Hepatocyte (in vitro differentiated cells): Measurements from ENCODE around the gene ZNF469. TPM values are rescaled to one million over a fixed set of nuclear protein-coding genes. Genes with fewer than 3 reads are reported as not detected.
"Not testable (repeated sequence)": the region's sequence is repeated elsewhere in the genome, so short reads cannot be mapped to it uniquely, and the experiment has no call there.

ENCODE experiments used
- DNase-seq: peaks from one replicate; pipeline ENCODE4 v3.0.0-alpha.2; 2016; ENCODE audit warnings: low spot score
- H2AFZ ChIP-seq: fragments of 200-600 bp; sonication (generic); 2 replicates; pipeline ENCODE4 v1.6.0; 2016; ENCODE audit warnings: antibody characterized with exemption, mild to moderate bottlenecking
- H3K27ac ChIP-seq: fragments of 200-600 bp; sonication (generic); 2 replicates; pipeline ENCODE4 v1.5.1; 2016; ENCODE audit warnings: mild to moderate bottlenecking
- H3K27me3 ChIP-seq: fragments of 200-600 bp; sonication (generic); 2 replicates; pipeline ENCODE4 v1.6.1; 2016
- H3K36me3 ChIP-seq: fragments of 200-600 bp; sonication (generic); replicated peaks from 2 replicates; pipeline ENCODE4 v1.5.1; 2016; ENCODE audit warnings: low read depth; ENCODE audit not compliant: insufficient read depth
- H3K4me1 ChIP-seq: fragments of 200-600 bp; sonication (generic); 2 replicates; pipeline ENCODE4 v1.5.1; 2016; ENCODE audit warnings: mild to moderate bottlenecking, moderate library complexity; ENCODE audit not compliant: insufficient read depth
- H3K4me2 ChIP-seq: fragments of 200-600 bp; sonication (generic); 2 replicates; pipeline ENCODE4 v1.6.0; 2016
- H3K4me3 ChIP-seq: fragments of 200-600 bp; sonication (generic); 2 replicates; pipeline ENCODE4 v1.5.1; 2016; ENCODE audit warnings: mild to moderate bottlenecking
- H3K79me2 ChIP-seq: fragments of 200-600 bp; sonication (generic); 2 replicates; pipeline ENCODE4 v1.6.0; 2017; ENCODE audit warnings: mild to moderate bottlenecking
- H3K9me2 ChIP-seq: fragments of 200-600 bp; sonication (generic); replicated peaks from 2 replicates; pipeline ENCODE4 v1.6.0; 2017; ENCODE audit warnings: mild to moderate bottlenecking; ENCODE audit not compliant: insufficient read depth
- H3K9me3 ChIP-seq: fragments of 200-600 bp; sonication (generic); 2 replicates; pipeline ENCODE4 v1.5.1; 2016; ENCODE audit warnings: low read depth, mild to moderate bottlenecking
- H4K20me1 ChIP-seq: fragments of 200-600 bp; sonication (generic); 2 replicates; pipeline ENCODE4 v1.6.0; 2016; ENCODE audit warnings: mild to moderate bottlenecking; ENCODE audit not compliant: insufficient read depth, poor library complexity, severe bottlenecking
- CTCF ChIP-seq: fragments of 200-600 bp; sonication (generic); IDR thresholded peaks from 2 replicates; pipeline ENCODE4 v1.5.1; 2016; ENCODE audit warnings: antibody characterized with exemption, mild to moderate bottlenecking; ENCODE audit not compliant: poor library complexity
- EZH2 ChIP-seq: fragments of 200-600 bp; sonication (generic); IDR thresholded peaks from 2 replicates; pipeline ENCODE4 v1.6.1; 2016; ENCODE audit warnings: antibody characterized with exemption, mild to moderate bottlenecking, borderline replicate concordance
- EZH2phosphoT487 ChIP-seq: fragments of 200-600 bp; sonication (generic); IDR thresholded peaks from one replicate; pipeline ENCODE4 v1.6.1; 2018; ENCODE audit warnings: antibody characterized with exemption, mild to moderate bottlenecking, low read depth, moderate library complexity; ENCODE audit not compliant: unreplicated experiment, severe bottlenecking
- WGBS: methylation state at CpG from one replicate; pipeline ENCODE4 v1.1.6; 2016; ENCODE audit warnings: low lambda C conversion rate; ENCODE audit errors: missing lambda C conversion rate; 5-methylcytosine and 5-hydroxymethylcytosine counted together
- polyA plus RNA-seq: library from polyadenylated mRNA; unstranded; fragments of >200 nt; fragmentation: Nextera tagmentation; extraction: Ambion mirVana; gene quantifications from 2 replicates; pipeline ENCODE4 v1.2.1, GENCODE V29; 2016
- total RNA-seq: library from RNA; depleted of rRNA; stranded (reverse); fragments of >200 nt; gene quantifications from 2 replicates; pipeline ENCODE4 v1.2.3, GENCODE V29; 2014

ZNF469 gene
- total and polyA plus RNA-seq, 2 experiments from 2014 or later: 1.0 to 1.3 TPM

- Histone ChIP-seq H3K4me1 (no peaks in the 10 kb centered on the region), H3K36me3 (no peaks in the 10 kb centered on the region), H3K27me3 (no peaks in the 10 kb centered on the region), H4K20me1 (no peaks in the 10 kb centered on the region), H3K4me2 (no peak overlapping the region), H3K79me2 (no peaks in the 10 kb centered on the region), H3K27ac (no peak overlapping the region), H2AFZ (no peak overlapping the region), H3K9me2 (no peaks in the 10 kb centered on the region), H3K9me3 (no peaks in the 10 kb centered on the region), H3K4me3 (no peak overlapping the region)
- no peak for DNase-seq
- 85% methylated on average over 20 of the region's 21 CpGs for WGBS
- TF ChIP-seq EZH2: no peak
- TF ChIP-seq CTCF: no peak
- TF ChIP-seq EZH2phosphoT487: no peak
These were observed 23.8 kb upstream of the ZNF469 start for GRCh38 chr16:88359008-88359407.

- H3K27me3 ChIP-seq, H4K20me1 ChIP-seq, H3K36me3 ChIP-seq, H3K4me1 ChIP-seq, H3K79me2 ChIP-seq, DNase-seq, H3K4me3 ChIP-seq, H3K4me2 ChIP-seq, H3K27ac ChIP-seq, H3K9me2 ChIP-seq, H2AFZ ChIP-seq, H3K9me3 ChIP-seq: not testable (repeated sequence)
- WGBS: 94% methylated on average over 9 of the region's 20 CpGs
These were observed 22.4 kb upstream of the ZNF469 start for GRCh38 chr16:88360401-88360800.

- Histone ChIP-seq H4K20me1 (no peaks in the 10 kb centered on the region), H3K4me2 (no peak overlapping the region), H3K27me3 (no peaks in the 10 kb centered on the region), H3K36me3 (no peaks in the 10 kb centered on the region), H3K79me2 (no peaks in the 10 kb centered on the region), H3K27ac (no peak overlapping the region), H3K9me3 (no peaks in the 10 kb centered on the region), H2AFZ (no peak overlapping the region), H3K4me1 (no peaks in the 10 kb centered on the region), H3K9me2 (no peaks in the 10 kb centered on the region), H3K4me3 (no peak overlapping the region)
- no peak for TF ChIP-seq EZH2phosphoT487
- no peak for TF ChIP-seq EZH2
- TF ChIP-seq CTCF: no peak
- WGBS: 77% methylated on average over 2 of the region's 2 CpGs
- DNase-seq: no peak
These were observed 21.8 kb upstream of the ZNF469 start for GRCh38 chr16:88360999-88361398.

- no peaks in the 10 kb centered on the region for H3K9me2 ChIP-seq
- no peak overlapping the region for H3K4me3 ChIP-seq
- H3K27ac ChIP-seq: no peak overlapping the region
- H3K4me1 ChIP-seq: no peaks in the 10 kb centered on the region
- no peaks in the 10 kb centered on the region for H3K9me3 ChIP-seq
- no peaks in the 10 kb centered on the region for H3K36me3 ChIP-seq
- no peaks in the 10 kb centered on the region for H3K79me2 ChIP-seq
- DNase-seq: no peak
- H3K4me2 ChIP-seq: no peak overlapping the region
- H3K27me3 ChIP-seq: no peaks in the 10 kb centered on the region
- WGBS: 85% methylated on average over 5 of the region's 5 CpGs
- TF ChIP-seq EZH2phosphoT487 (no peak), EZH2 (no peak), CTCF (no peak)
- H4K20me1 ChIP-seq: no peaks in the 10 kb centered on the region
- H2AFZ ChIP-seq: no peak overlapping the region
These were observed 21.0 kb upstream of the ZNF469 start for GRCh38 chr16:88361775-88362174.
